ELF-1 (cell line): ENCODE results near the gene CHST3.

Experiments used
- DNase-seq: peaks from one replicate; pipeline ENCODE4 v3.0.0-alpha.2; 2016; ENCODE audit warnings: low read depth, low spot score

CHST3 gene

GRCh38 chr10:72056113-72056512 lies 91.9 kb downstream of the CHST3 start:
- DNase-seq = no peak

- no peak for DNase-seq
These were observed 92.9 kb downstream of the CHST3 start for GRCh38 chr10:72056932-72057751.

GRCh38 chr10:72058347-72058898 lies 94.2 kb downstream of the CHST3 start:
- no peak for DNase-seq

GRCh38 chr10:72058989-72059842 lies 95.0 kb downstream of the CHST3 start:
- DNase-seq = no peak

- no peak for DNase-seq
These were observed 95.9 kb downstream of the CHST3 start for GRCh38 chr10:72059843-72060822.

- DNase-seq = no peak
These were observed 97.3 kb downstream of the CHST3 start for GRCh38 chr10:72061491-72061890.

GRCh38 chr10:72061930-72062329 lies 97.7 kb downstream of the CHST3 start:
- DNase-seq = no peak

GRCh38 chr10:72062382-72062781 lies 98.2 kb downstream of the CHST3 start:
- no peak for DNase-seq
